ENCODE data around the gene SLC3A2.
A peak's percentile ranks its signal among the peaks of the same experiment; 100 is the strongest.
"Not testable (repeated sequence)": the region's sequence is repeated elsewhere in the genome, so short reads cannot be mapped to it uniquely, and the experiment has no call there.

Gene SLC3A2

DNA sequence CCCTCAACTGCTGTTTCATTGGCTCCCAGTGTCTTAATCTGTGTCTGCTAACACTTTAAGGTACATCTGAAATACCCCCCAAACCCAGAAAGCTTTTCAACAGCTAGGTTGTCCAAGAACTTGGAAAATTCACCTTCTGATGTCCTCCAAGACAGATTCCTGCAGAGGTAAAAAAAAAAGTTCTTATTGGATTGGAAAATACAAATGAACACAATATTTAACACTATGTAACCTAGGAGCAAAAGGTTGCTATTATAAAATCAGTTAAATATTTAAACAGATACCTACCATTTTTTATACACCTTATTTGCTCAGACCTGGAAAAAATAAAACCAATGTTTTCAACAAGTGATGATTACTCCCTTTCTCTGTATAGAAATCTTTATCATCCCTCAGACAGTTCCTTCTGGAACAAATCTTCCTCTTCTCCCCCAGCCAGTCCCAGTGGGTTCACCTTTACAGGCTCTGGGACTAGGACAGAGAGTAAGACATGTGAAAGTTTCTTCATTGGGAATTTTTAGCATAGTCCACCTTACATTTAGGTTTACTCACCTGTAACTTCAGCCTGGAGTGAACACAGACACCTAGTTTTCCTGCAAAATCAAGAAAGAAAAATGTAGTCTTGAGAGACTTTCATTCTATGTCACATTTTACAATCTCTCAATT is 28.0 kb upstream of the SLC3A2 start:
- FAIRE-seq: no peak

DNA sequence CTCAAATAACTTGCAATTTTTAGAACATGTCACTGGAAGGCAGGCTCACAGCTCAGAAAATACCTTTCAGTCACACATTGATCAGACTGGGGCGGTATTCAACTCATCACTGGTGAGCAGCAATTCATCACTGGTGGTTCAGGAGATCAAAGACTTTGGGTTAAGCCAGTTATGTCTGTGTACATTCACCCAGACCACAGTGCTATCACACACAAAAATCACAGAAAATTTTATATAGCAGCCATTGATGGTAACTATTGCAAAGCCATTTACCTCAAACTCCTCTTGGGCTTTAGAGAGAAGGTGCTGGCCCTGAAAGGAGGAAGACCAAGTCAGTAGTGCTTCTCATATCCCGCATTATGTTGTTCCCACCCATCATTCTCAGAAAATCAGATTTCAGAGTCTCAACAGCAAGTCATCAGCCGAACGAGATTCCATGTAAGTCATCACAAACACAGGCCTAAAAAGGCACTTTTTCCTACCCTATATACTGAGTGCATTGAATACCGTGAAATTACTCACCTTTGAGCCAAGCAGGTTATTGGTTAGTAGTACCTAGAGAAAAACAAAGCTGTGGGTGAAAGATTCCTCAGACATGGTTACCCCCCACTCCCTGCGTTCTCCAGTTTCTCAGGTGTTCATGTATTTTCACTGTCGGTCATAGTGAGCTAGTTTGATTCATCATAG is 27.3 kb upstream of the SLC3A2 start:
- FAIRE-seq: no peak

DNA sequence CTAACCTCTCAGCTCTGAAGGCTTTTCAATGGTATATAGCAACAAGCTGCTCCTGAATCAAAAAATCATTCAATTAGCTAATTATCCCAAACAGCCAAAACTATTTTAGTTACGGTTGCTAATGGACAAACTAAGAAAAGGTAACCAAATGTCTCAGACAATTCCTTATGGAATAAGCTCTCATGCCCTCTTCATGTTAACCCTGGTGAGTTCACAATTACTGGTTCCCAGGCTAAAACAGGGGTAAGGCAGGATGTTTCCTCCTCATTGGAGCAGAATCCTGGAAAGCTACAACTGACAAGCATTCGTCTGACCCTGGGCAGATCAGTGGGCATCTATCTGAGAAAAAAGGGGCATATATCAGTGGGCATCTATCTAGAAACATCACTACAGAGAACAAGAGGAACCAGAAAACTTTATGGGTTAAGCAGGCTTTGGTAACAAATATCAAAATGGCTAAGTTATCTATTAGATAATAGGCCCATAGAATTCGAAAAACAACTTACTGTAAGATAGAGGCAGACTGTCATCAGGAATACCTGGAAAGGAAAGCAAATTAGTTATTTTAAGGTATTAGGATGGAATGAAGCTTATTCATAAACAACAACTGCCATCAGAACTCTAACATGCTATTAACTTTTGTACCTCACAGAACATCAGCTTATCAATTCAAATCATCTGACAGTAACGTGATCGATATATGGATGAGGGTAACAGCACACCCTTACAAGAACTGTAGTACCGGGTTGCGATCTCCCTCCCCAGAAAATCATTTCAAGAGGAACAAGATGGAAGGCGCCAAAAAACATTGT is 26.5 kb upstream of the SLC3A2 start:
- no peak for FAIRE-seq

DNA sequence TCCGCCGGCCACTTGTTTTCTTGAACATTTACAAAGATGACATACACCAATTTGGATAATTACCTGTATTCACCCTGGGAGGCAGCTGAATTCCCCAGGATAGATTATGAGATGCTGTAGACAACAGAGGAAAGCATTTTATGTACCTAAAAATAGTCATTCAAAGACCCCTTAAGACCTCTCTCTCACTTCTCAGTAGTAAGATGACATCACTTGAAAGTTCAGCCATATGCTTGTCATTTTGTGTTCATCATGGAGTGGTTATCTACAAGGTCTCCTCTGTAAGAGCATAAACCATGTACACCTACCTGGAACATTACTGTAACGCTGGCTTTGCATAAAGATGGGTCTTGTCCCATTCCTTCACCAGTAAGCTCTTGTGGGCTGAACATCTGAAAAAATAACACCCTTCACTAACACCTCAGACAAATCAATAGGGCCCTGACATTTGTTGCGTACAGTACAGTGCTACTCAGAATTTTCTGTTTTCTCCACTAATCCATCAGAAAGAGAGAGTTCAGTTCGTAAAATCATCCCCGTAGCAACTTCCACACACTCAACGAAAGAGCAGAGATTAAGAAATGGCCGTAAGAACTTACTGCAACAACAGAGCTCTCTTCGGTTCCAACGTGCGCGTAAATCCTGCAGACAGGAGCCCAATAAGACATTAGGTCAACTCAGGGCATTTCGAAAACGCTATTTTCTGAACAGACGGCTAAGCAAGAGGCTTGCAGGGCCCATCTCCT is 25.7 kb upstream of the SLC3A2 start:
- FAIRE-seq: no peak

DNA sequence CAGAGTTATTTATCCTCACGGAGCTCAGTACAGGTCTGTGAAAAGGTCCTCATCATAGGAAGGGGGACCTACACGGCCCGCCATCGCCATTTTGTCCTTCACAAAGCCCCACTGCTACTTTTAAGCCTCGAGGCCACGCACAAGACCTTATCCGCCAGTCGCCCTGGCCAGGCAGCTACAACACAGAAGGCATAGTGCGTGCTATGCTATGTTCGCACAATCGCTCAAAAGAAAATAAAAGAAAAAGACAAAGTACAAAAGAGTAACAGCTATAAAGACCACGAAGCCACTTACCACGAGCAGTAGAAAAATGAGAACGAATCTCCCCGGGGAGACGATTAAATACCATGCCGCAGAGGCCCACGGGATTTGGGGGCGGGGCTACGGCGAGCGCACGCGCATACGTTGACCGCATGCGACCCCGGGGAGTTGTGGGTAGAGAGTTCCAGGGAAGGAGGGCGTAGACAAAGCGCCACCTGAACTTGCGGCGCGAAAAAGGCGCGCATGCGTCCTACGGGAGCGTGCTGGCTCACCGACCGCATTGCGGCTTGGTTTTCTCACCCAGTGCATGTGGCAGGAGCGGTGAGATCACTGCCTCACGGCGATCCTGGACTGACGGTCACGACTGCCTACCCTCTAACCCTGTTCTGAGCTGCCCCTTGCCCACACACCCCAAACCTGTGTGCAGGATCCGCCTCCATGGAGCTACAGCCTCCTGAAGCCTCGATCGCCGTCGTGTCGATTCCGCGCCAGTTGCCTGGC is 24.9 kb upstream of the SLC3A2 start:
- peak; percentile 82 for FAIRE-seq

DNA sequence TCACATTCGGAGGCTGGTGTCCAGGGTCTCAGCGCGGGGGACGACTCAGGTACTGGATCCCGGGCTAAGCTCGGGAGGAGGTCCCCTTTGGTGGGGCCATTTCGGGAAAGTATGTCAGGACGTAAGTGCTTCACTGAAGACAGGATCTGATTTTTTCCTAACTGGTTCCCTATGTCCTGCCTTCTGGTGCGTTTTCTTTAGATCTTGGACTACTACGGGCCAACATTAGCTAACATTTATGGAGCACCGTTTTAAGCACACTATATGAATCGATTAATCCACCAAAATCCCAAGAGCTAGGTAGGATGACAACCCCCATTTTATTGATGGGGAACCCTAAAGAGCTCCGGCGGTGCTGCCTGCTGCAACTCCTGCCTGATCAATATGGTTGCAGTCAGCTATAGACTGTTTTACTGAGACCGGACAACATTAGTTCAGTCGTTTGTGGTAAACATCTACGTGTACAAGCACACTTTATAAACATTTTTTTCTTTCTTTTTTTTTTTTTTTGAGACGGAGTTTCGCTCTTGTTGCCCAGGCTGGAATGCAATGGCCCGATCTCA is 24.3 kb upstream of the SLC3A2 start:
- FAIRE-seq: no peak

DNA sequence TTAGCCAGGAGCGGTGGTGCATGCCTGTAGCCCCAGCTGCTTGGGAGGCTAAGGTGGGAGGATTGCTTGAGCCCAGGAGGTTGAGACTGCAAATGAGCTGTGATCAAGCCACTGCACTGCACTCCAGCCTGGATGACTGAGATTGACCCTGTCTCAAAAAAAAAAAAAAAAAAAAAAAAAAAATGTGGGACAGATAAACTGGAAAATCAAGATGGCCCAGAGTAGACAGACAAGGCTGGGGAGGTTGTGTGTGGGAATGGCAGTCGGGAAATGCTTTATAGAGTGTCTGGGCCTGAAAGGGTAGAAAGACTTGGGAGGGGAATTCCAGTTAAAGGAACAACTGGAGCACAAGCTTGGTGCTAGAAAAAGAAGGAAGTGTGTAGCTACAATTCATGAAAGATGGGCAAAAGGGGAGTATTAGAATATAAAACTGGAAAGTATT is 23.1 kb upstream of the SLC3A2 start:
- no peak for FAIRE-seq

DNA sequence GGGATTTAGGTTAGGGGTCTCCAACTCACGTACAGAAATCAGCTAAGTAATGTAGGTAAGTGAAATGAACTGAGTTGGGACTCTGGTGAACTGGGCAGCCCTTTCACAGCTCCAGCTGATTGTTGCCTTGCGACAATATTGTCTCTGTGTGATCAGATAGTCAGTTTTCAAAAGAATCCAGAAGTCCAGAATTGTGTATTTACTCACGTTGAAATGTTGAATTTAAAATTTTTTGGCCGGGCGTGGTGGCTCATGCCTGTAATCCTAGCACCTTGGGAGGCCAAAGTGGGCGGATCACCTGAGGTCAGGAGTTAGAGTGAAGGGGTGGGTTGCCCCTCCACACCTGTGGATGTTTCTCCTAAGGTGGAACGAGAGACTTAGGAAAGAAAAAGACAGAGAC is 22.5 kb upstream of the SLC3A2 start:
- no peak for FAIRE-seq

DNA sequence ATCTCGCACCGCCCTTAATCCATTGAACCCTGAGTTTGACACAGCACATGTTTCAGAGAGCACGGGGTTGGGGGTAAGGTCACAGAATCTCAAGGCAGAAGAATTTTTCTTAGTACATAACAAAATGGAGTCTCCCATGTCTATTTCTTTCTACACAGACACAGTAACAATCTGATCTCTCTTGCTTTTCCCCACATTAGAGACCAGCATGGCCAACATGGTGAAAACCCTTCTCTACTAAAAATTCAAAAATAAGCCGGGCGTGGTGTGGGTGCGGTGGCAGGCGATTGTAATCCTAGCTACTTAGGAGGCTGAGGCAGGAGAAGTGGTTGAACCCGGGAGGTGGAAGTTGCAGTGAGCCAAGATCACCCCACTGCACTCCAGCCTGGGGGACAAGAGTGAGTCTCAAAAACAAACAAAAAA is 21.4 kb upstream of the SLC3A2 start:
- FAIRE-seq: not testable (repeated sequence)

DNA sequence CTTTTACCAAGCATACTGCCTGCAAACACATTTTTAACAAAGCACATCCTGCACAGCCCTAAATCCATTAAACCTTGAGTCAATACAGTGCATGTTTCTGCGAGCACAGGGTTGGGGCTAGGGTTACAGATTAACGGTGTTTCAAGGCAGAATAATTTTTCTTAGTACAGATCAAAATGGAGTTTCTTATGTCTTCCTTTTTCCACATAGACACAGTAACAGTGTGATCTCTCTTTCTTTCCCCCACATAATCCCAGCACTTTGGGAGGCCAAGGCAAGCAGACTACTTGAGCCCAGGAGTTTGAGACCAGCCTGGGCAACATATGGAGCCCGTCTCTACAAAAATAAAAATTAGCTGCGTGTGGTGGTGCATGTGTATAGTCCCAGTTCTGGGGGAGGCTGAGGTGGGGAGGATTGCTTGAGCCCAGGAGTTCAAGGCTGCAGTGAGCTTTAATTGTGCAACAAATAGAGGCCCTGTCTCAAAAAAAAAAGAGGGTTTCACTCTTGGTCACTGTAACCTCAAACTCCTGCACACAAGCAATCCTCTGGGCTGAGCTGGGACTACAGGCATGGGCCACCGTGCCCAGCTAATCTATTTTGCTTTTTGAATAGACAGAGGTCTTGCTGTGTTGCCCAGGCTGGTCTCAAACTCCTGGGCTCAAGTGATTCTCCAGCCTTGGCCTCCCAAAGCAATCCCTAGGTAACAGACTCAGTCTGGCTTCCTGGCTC is 19.7 kb upstream of the SLC3A2 start:
- FAIRE-seq: no peak

DNA sequence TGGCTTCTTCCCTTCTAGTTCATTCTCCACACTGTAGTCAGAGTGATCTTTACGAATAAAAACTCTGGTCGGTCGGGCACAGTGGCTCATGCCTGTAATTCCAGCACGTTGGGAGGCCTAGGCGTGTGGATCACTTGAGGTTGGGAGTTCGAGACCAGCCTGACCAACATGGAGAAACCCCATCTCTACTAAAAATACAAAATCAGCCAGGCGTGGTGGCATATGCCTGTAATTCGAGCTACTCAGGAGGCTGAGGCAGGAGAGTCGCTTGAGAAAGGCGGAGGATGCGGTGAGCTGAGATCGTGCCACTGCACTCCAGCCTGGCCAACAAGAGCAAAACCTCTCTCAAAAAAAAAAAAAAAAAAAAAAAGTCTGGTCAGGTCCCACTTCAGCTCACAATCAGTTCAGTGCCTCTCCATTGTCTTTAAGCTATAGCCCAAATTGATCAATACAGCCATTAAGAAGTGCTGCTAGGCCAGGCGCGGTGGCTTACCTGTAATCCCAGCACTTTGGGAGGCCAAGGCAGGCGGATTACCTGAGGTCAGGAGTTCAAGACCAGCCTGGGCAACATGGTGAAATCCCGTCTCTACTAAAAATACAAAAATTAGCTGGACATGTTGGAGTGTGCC is 19.0 kb upstream of the SLC3A2 start:
- FAIRE-seq: not testable (repeated sequence)

DNA sequence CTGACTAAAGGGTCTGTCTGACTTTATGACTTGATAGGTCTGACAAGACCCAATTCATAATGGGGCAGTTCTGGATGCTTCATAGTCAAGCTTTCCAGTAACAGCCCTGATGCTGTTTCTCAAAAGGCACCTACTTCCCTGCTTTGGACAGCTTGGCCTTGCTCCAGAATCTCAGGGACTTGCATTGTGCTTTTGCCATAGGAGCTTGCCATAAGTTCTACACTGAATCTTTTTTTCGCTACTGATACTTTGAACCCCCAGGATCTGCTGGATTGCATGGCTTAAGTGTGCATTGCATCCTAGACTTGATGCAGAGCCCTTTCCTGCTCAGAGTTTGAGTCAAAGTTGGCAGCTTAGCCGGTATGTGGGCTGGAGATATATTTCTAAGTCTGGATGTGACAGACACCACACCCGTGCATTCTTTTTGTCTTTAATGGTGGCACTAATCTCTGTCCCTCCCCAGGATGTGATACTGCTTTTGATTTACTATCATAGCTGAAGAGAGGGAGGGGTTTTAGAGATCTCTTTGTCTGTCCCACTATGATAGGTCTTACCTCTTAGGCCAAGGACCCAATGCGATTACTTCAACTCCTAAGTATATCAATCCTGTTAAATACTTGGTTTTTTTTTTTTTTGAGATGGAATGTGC is 16.9 kb upstream of the SLC3A2 start:
- no peak for FAIRE-seq

DNA sequence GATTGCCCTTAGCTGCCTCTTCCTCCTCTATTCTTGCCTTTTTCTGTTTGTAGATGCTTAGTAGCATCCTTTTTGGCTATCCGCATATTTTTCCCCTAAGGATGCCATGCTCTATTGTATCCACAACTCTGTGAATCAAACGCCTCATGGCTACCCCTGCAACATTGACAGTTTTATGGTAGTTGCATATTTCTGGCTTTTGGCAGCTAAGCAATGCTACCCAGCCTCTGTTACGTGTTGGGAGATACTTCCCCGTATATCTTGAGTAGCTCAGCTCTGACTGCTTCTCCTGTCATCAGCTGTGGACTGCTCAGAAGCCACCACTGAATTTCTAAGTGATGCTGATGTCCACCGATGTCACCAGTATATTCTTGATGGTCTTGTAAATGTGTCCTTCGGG is 15.1 kb upstream of the SLC3A2 start:
- no peak for FAIRE-seq

DNA sequence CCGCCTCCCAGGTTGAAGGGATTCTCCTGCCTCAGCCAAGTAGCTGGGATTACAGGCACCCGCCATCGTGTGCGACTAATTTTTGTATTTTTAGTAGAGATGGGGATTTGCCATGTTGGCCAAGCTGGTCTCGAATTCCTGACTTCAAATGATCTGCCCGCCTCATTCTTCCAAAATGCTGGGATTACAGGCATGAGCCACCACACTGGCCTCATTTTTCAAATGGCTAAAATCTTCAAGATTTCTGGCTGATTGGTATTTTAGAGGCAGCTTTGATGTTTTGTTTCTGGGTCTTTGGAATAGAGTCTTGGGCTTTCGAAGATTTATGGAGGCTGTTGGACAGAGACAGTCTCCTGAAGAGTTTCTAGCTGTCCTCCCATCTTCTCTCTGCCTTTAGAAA is 5.8 kb upstream of the SLC3A2 start:
- FAIRE-seq: no peak

DNA sequence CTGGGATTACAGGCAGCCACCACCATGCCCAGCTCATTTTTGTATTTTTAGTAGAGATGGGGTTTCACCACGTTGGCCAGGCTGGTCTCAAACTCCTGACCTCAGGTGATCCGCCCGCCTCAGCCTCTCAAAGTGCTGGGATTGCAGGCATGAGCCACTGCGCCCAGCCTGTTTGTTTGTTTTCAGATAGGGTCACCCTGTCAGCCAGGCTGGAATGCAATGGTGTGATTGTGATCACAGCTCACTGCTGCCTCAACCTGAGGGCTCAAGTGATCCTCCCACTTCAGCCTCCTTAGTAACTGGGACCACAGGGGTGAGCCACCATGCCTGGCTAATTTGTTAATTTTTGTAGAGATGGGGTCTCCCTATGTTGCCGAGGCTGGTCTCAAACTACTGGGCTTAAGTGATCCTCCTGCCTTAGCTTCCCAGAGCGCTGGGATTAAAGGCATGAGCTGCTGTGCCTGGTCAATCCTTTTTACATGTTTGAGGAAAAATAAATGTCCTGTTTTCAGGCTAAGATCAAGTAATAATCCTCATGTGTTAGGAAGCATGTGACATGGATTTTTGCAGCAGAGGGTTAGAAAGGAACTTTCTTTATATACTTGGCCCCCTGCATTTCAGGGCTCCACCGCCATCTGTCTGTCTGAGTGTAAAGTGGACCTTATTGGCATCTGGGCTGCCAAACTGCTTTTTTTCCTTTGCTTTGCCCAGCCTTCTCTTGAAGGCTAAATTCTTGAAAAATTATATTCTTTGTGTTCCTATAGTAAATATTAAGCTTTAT is 4.8 kb upstream of the SLC3A2 start:
- FAIRE-seq: no peak

DNA sequence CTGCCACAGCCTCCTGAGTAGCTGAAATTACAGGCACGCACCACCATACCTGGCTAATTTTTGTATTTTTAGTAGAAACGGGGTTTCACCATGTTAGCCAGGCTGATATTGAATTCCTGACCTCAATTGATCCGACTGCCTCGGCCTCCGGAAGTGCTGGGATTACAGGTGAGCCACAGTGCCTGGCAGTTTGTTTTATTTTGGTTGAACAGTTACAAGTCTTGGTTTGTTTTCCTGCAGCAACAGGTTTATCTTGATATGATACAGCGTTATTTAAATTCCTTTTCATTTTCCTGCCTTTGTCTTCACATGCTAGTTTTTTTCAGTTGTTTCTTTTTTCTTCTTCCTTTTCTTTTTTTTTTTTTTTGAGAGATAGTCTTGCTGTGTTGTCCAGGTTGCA is 4.0 kb upstream of the SLC3A2 start:
- FAIRE-seq: no peak

DNA sequence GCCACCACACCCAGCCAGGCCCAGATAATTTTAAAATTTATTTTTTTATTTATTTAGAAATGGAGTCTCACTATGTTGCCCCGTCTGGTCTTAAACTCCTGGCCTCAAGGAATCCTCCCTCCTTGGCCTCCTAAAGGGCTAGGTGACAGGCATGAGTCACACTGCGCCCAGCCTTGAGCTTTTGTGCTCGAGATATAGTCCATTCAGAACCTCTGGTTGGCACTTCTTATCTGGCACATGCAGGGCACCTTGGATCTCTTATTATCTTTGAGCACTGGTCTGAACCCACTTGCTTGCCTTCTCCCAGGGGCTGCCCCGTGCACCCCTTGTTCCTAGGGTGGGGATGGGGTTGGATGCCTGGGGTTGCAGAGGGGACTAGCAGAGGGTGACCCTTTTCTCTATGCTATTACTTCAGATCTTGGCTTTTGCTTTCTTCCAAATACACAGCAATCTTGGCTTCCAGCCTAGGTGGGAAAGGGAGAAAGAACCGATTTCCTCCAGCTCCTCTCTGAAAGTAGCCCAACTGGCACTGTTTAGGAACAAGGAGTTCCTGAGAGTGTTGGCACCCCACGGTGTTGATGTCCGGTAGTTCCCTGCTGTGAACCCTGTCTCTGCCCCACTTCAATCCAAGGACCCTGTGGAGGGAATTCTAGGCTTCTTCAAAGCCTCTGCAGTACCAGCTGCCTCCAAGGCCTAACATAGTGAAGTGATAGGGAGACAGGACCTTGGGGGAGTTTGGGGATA is 1.3 kb upstream of the SLC3A2 start:
- FAIRE-seq: no peak

DNA sequence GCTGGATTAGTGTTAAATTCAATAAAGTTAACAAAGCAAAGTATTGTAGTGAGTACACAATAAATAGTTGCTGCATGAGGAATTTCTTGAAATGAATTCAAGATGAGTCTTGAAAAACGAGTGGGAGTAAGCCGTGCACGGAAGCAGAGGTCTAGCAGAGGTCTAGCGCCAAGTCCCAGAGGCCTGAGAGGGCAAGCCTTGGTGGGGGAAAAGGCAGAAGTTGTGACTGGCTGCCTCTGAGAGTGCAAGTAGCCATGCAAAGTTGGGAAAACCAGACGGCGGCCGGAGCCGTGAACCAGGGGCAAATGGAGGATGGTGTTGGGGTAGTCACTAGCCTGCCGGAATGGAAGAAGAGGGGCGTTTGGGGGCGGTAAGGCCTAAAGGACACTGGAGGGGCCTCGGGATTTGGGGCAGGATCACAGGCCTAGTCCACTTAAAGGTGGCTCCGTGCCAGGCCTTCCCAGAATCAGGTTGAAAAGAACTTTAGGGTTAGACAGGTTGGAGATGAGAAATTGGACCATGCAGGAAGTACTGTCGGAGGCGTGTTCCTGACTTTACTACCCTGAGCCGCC is 379 bp upstream of the SLC3A2 start:
- no peak for FAIRE-seq

All from endometrium (tissue), 2 donors.